Neural cell (in vitro differentiated cells): ENCODE measurements around the gene KRT9. TPM values are rescaled to one million over a fixed set of nuclear protein-coding genes. Genes with fewer than 3 reads are reported as not detected.

Source experiments
- H2AFZ ChIP-seq: fragments of 200-600, 300-800 bp; sonication (generic), shearing (Covaris generic); 2 replicates; pipeline ENCODE4 v1.6.0; 2014; ENCODE audit warnings: low read depth, mild to moderate bottlenecking, antibody characterized with exemption, low read length, moderate library complexity
- H3F3A ChIP-seq: fragments of 200-600 bp; shearing (Covaris generic); 2 replicates; pipeline ENCODE4 v1.6.1; 2016; ENCODE audit warnings: mild to moderate bottlenecking, moderate library complexity, mixed read lengths, antibody characterized with exemption, low read length; ENCODE audit not compliant: insufficient read depth, poor library complexity, severe bottlenecking
- H3K27ac ChIP-seq: fragments of 200-600, 300-800 bp; sonication (generic), shearing (Covaris generic); 2 replicates; pipeline ENCODE4 v1.5.1; 2014; ENCODE audit warnings: mild to moderate bottlenecking, low read length, moderate library complexity
- H3K27me3 ChIP-seq: fragments of 300-800, 200-600 bp; sonication (generic), shearing (Covaris generic); 2 replicates; pipeline ENCODE4 v1.6.0; 2014; ENCODE audit warnings: mild to moderate bottlenecking, low read depth, low read length, moderate library complexity; ENCODE audit not compliant: insufficient read depth
- H3K36me3 ChIP-seq: fragments of 300-800, 200-600 bp; sonication (generic), shearing (Covaris generic); 2 replicates; pipeline ENCODE4 v1.5.1; 2014; ENCODE audit warnings: mild to moderate bottlenecking, antibody characterized with exemption, low read length, moderate library complexity; ENCODE audit not compliant: insufficient read depth
- H3K4me2 ChIP-seq: fragments of 300-800, 200-600 bp; sonication (generic), shearing (Covaris generic); 2 replicates; pipeline ENCODE4 v1.6.0; 2014; ENCODE audit warnings: mild to moderate bottlenecking, low read length
- H3K4me3 ChIP-seq: fragments of 300-800, 200-600 bp; sonication (generic), shearing (Covaris generic); 2 replicates; pipeline ENCODE4 v1.5.1; 2014; ENCODE audit warnings: mild to moderate bottlenecking, low read length, moderate library complexity
- H3K79me2 ChIP-seq: fragments of 200-600 bp; shearing (Covaris generic); replicated peaks from 2 replicates; pipeline ENCODE4 v1.6.0; 2014; ENCODE audit warnings: mild to moderate bottlenecking, low read length, moderate library complexity; ENCODE audit not compliant: insufficient read depth
- H3K9ac ChIP-seq: fragments of 300-800, 200-600 bp; sonication (generic), shearing (Covaris generic); 2 replicates; pipeline ENCODE4 v1.6.1; 2016; ENCODE audit warnings: mild to moderate bottlenecking, low read length, mixed read lengths
- H3K9me2 ChIP-seq: fragments of 200-600 bp; shearing (Covaris generic); 2 replicates; pipeline ENCODE4 v1.6.1; 2016; ENCODE audit warnings: mild to moderate bottlenecking, low read length, mixed read lengths; ENCODE audit not compliant: insufficient read depth
- H3K9me3 ChIP-seq: fragments of 200-600, 300-800 bp; sonication (generic), shearing (Covaris generic); 2 replicates; pipeline ENCODE4 v1.6.1; 2016; ENCODE audit warnings: mild to moderate bottlenecking, mixed run types, low read length, moderate library complexity, mixed read lengths
- H4K20me1 ChIP-seq: fragments of 200-600 bp; shearing (Covaris generic); 2 replicates; pipeline ENCODE4 v1.6.1; 2016; ENCODE audit warnings: mild to moderate bottlenecking, mixed run types; ENCODE audit not compliant: insufficient read depth
- CTCF ChIP-seq: fragments of 450-650 bp; IDR thresholded peaks from 2 replicates; pipeline ENCODE4 v1.5.1; 2014; ENCODE audit warnings: antibody characterized with exemption, mild to moderate bottlenecking, moderate library complexity; ENCODE audit not compliant: poor library complexity, severe bottlenecking
- EP300 ChIP-seq: fragments of 450-650 bp; conservative IDR thresholded peaks from 2 replicates; pipeline ENCODE4 v1.6.1; 2014; ENCODE audit warnings: antibody characterized with exemption, mild to moderate bottlenecking, moderate library complexity; ENCODE audit not compliant: poor library complexity, severe bottlenecking
- EZH2 ChIP-seq: fragments of 200-600, 300-800 bp; shearing (Covaris generic), sonication (generic); IDR thresholded peaks from 2 replicates; pipeline ENCODE4 v1.6.1; 2014; ENCODE audit warnings: antibody characterized with exemption, low read length, borderline replicate concordance, mild to moderate bottlenecking; ENCODE audit not compliant: insufficient read depth, poor library complexity, severe bottlenecking
- MXI1 ChIP-seq: fragments of 450-650 bp; conservative IDR thresholded peaks from 2 replicates; pipeline ENCODE4 v1.6.1; 2014; ENCODE audit warnings: antibody characterized with exemption, mild to moderate bottlenecking; ENCODE audit not compliant: poor library complexity, severe bottlenecking
- POLR2AphosphoS5 ChIP-seq: IDR thresholded peaks from 2 replicates; pipeline ENCODE4 v1.6.1; 2012
- RAD21 ChIP-seq: fragments of 450-650 bp; conservative IDR thresholded peaks from 2 replicates; pipeline ENCODE4 v1.6.1; 2014; ENCODE audit warnings: antibody characterized with exemption, mild to moderate bottlenecking, moderate library complexity
- SMC3 ChIP-seq: fragments of 450-650 bp; conservative IDR thresholded peaks from 2 replicates; pipeline ENCODE4 v1.6.1; 2014; ENCODE audit warnings: antibody characterized with exemption, mild to moderate bottlenecking, moderate library complexity; ENCODE audit not compliant: poor library complexity
- TAF1 ChIP-seq: IDR thresholded peaks from 2 replicates; pipeline ENCODE4 v1.6.1; 2012; ENCODE audit warnings: low read depth
- polyA plus RNA-seq: library from polyadenylated mRNA; depleted of rRNA; stranded (reverse); fragments of >200 nt; gene quantifications from 2 replicates; pipeline ENCODE4 v1.2.3, GENCODE V29; 2014
- TF ChIP-seq, protein P1 (sequence below): IDR thresholded peaks from 2 replicates; pipeline ENCODE4 v1.6.1; 2012; ENCODE audit warnings: borderline replicate concordance

The KRT9 gene
- polyA plus RNA-seq, 1 donor from 2014 or later: not detected

GRCh38 chr17:41533613-41534012 lies 38.2 kb downstream of the KRT9 start:
- no peaks in the 10 kb centered on the region for H3K9me3 ChIP-seq
- no peaks in the 10 kb centered on the region for H3K36me3 ChIP-seq
- H4K20me1 ChIP-seq: no peaks in the 10 kb centered on the region
- no peak for TF ChIP-seq EZH2
- TF ChIP-seq, protein P1, sequence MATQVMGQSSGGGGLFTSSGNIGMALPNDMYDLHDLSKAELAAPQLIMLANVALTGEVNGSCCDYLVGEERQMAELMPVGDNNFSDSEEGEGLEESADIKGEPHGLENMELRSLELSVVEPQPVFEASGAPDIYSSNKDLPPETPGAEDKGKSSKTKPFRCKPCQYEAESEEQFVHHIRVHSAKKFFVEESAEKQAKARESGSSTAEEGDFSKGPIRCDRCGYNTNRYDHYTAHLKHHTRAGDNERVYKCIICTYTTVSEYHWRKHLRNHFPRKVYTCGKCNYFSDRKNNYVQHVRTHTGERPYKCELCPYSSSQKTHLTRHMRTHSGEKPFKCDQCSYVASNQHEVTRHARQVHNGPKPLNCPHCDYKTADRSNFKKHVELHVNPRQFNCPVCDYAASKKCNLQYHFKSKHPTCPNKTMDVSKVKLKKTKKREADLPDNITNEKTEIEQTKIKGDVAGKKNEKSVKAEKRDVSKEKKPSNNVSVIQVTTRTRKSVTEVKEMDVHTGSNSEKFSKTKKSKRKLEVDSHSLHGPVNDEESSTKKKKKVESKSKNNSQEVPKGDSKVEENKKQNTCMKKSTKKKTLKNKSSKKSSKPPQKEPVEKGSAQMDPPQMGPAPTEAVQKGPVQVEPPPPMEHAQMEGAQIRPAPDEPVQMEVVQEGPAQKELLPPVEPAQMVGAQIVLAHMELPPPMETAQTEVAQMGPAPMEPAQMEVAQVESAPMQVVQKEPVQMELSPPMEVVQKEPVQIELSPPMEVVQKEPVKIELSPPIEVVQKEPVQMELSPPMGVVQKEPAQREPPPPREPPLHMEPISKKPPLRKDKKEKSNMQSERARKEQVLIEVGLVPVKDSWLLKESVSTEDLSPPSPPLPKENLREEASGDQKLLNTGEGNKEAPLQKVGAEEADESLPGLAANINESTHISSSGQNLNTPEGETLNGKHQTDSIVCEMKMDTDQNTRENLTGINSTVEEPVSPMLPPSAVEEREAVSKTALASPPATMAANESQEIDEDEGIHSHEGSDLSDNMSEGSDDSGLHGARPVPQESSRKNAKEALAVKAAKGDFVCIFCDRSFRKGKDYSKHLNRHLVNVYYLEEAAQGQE: no peak
- TF ChIP-seq POLR2AphosphoS5: no peak
- no peak for TF ChIP-seq MXI1
- no peak for TF ChIP-seq EP300
- TF ChIP-seq SMC3: no peak
- TF ChIP-seq TAF1: no peak
- TF ChIP-seq RAD21: no peak
- TF ChIP-seq CTCF: no peak
- no peaks in the 10 kb centered on the region for H3K79me2 ChIP-seq
- peaks cover 8% of the 10 kb centered on the region for H3K27me3 ChIP-seq
- no peak overlapping the region for H2AFZ ChIP-seq
- no peak overlapping the region for H3K4me2 ChIP-seq
- H3K27ac ChIP-seq: no peak overlapping the region
- H3K9me2 ChIP-seq: no peaks in the 10 kb centered on the region
- H3K4me3 ChIP-seq: no peak overlapping the region
- no peak overlapping the region for H3K9ac ChIP-seq
- H3F3A ChIP-seq: no peaks in the 10 kb centered on the region

DNA sequence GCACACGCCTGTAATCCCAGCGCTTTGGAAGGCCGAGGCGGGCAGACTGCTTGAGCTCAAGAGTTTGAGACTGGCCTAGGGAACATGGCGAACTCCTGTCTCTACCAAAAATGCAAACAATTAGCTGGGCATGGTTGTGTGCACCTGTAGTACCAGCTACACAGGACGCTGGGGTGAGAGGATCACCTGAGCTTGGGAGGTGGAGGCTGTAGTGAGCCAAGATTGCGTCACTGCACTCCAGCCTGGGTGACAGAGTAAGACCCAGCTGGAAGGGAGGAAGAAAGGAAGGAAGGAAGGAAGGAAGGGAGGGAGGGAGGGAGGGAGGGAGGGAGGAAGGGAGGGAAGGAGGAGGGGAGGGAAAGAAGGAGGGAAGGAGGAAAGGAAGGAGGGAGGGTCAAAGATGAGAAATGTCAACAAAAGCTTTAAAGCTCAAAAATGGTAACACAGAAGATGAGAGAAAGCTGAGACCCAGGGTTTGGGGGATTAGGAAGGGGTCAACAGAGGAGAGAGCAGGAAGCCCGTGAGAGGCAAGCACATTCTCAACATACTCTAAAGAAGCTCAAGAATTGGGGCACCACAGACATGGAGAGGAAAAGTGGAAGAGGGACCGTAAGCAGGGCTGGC lies 38.8 kb downstream of the KRT9 start:
- Histone ChIP-seq H3K27ac (no peak overlapping the region), H3K9ac (no peak overlapping the region), H3F3A (no peaks in the 10 kb centered on the region), H3K36me3 (no peaks in the 10 kb centered on the region), H4K20me1 (no peaks in the 10 kb centered on the region), H2AFZ (no peak overlapping the region), H3K9me2 (no peaks in the 10 kb centered on the region), H3K27me3 (peaks cover 13% of the 10 kb centered on the region), H3K79me2 (no peaks in the 10 kb centered on the region), H3K4me3 (no peak overlapping the region), H3K9me3 (no peaks in the 10 kb centered on the region), H3K4me2 (no peak overlapping the region)
- TF ChIP-seq MXI1 (no peak), SMC3 (no peak), RAD21 (no peak), CTCF (no peak), TAF1 (no peak), EP300 (no peak), EZH2 (no peak), POLR2AphosphoS5 (no peak)
- TF ChIP-seq, protein P1: no peak
